KOPT-K1 (cell line): ENCODE data around the gene CD6.
A peak's percentile ranks its signal among the peaks of the same experiment; 100 is the strongest.

Experiments used
- H3K27ac ChIP-seq: fragments of 200-600 bp; sonication (generic); 2 replicates; pipeline ENCODE4 v1.5.1; 2016; ENCODE audit warnings: antibody characterized with exemption, mild to moderate bottlenecking, low read depth, low read length; ENCODE audit not compliant: poor library complexity, severe bottlenecking
- H3K36me3 ChIP-seq: fragments of 200-600 bp; sonication (generic); 2 replicates; pipeline ENCODE4 v1.5.1; 2017; ENCODE audit warnings: antibody characterized with exemption, mild to moderate bottlenecking, low read length, moderate library complexity; ENCODE audit not compliant: insufficient read depth
- H3K9me3 ChIP-seq: fragments of 200-600 bp; sonication (generic); 2 replicates; pipeline ENCODE4 v1.5.1; 2017; ENCODE audit warnings: antibody characterized with exemption, low read length, mild to moderate bottlenecking; ENCODE audit not compliant: insufficient read depth, poor library complexity, severe bottlenecking

Gene CD6

GRCh38 chr11:61048368-61049062 is 77.0 kb downstream of the CD6 start:
- Histone ChIP-seq H3K36me3 (no peaks in the 10 kb centered on the region), H3K27ac (no peak overlapping the region), H3K9me3 (no peaks in the 10 kb centered on the region)

- Histone ChIP-seq H3K27ac (no peak overlapping the region), H3K36me3 (no peaks in the 10 kb centered on the region), H3K9me3 (no peaks in the 10 kb centered on the region)
Observed at GRCh38 chr11:61049063-61049377, 77.5 kb downstream of the CD6 start.

GRCh38 chr11:61049859-61050258 is 78.4 kb downstream of the CD6 start:
- Histone ChIP-seq H3K36me3 (no peaks in the 10 kb centered on the region), H3K9me3 (no peaks in the 10 kb centered on the region), H3K27ac (no peak overlapping the region)

GRCh38 chr11:61052182-61052972 is 80.9 kb downstream of the CD6 start:
- no peaks in the 10 kb centered on the region for H3K36me3 ChIP-seq
- no peaks in the 10 kb centered on the region for H3K9me3 ChIP-seq
- H3K27ac ChIP-seq, result peak overlapping the region; percentile 19

GRCh38 chr11:61053191-61053590 is 81.7 kb downstream of the CD6 start:
- H3K27ac ChIP-seq, result peak overlapping the region; percentile 19
- H3K36me3 ChIP-seq, result no peaks in the 10 kb centered on the region
- no peaks in the 10 kb centered on the region for H3K9me3 ChIP-seq

GRCh38 chr11:61054513-61054912 is 83.0 kb downstream of the CD6 start:
- Histone ChIP-seq H3K9me3 (no peaks in the 10 kb centered on the region), H3K27ac (no peak overlapping the region), H3K36me3 (no peaks in the 10 kb centered on the region)

GRCh38 chr11:61054927-61055562 is 83.6 kb downstream of the CD6 start:
- no peaks in the 10 kb centered on the region for H3K36me3 ChIP-seq
- H3K27ac ChIP-seq, result no peak overlapping the region
- no peaks in the 10 kb centered on the region for H3K9me3 ChIP-seq

- Histone ChIP-seq H3K36me3 (no peaks in the 10 kb centered on the region), H3K9me3 (no peaks in the 10 kb centered on the region), H3K27ac (no peak overlapping the region)
Observed at GRCh38 chr11:61055776-61056175, 84.3 kb downstream of the CD6 start.

GRCh38 chr11:61056571-61056970 is 85.1 kb downstream of the CD6 start:
- H3K27ac ChIP-seq, result no peak overlapping the region
- H3K9me3 ChIP-seq, result no peaks in the 10 kb centered on the region
- H3K36me3 ChIP-seq, result no peaks in the 10 kb centered on the region

GRCh38 chr11:61056981-61057380 is 85.5 kb downstream of the CD6 start:
- no peaks in the 10 kb centered on the region for H3K36me3 ChIP-seq
- no peaks in the 10 kb centered on the region for H3K9me3 ChIP-seq
- H3K27ac ChIP-seq, result no peak overlapping the region

GRCh38 chr11:61057615-61058014 is 86.1 kb downstream of the CD6 start:
- Histone ChIP-seq H3K9me3 (no peaks in the 10 kb centered on the region), H3K36me3 (no peaks in the 10 kb centered on the region)

GRCh38 chr11:61058583-61059259 is 87.2 kb downstream of the CD6 start:
- H3K9me3 ChIP-seq, result no peaks in the 10 kb centered on the region
- H3K36me3 ChIP-seq, result no peaks in the 10 kb centered on the region
- no peak overlapping the region for H3K27ac ChIP-seq

More at GRCh38 chr11:61057615-61058014, 86.1 kb downstream of the CD6 start:
- H3K27ac ChIP-seq, result no peak overlapping the region

GRCh38 chr11:61059260-61059752 is 87.8 kb downstream of the CD6 start:
- no peak overlapping the region for H3K27ac ChIP-seq
- H3K9me3 ChIP-seq, result no peaks in the 10 kb centered on the region
- H3K36me3 ChIP-seq, result no peaks in the 10 kb centered on the region

GRCh38 chr11:61061081-61061826 is 89.8 kb downstream of the CD6 start:
- no peaks in the 10 kb centered on the region for H3K9me3 ChIP-seq
- no peaks in the 10 kb centered on the region for H3K36me3 ChIP-seq
- peak overlapping the region; percentile 22 for H3K27ac ChIP-seq
